Body of pancreas (tissue), 4 donors: ENCODE measurements around the gene TMEM30B. TPM values are rescaled to one million over a fixed set of nuclear protein-coding genes. Genes with fewer than 3 reads are reported as not detected.

Experiments used
- ATAC-seq: fragments of 150-250 bp; one replicate; pipeline ENCODE4 v1.9.1; 2016
- DNase-seq, 4 donors: peaks; one replicate each; pipeline ENCODE4 v3.0.0-alpha.2; 2019
- H3K27ac ChIP-seq, 4 donors: fragments of 200-600 bp; sonication (generic); 1 replicate in 3 of 4; 2 replicates in 1 of 4; pipeline versions ENCODE4 v1.5.1 to v1.6.1; 2016 to 2019; ENCODE audit warnings: mild to moderate bottlenecking in 1 of 4, mixed read lengths in 1 of 4, moderate library complexity in 1 of 4
- H3K27me3 ChIP-seq, 2 donors: fragments of 200-600 bp; sonication (generic); one replicate each; pipeline ENCODE4 v1.6.0; 2016; ENCODE audit warnings: mild to moderate bottlenecking in 1 of 2
- H3K36me3 ChIP-seq, 2 donors: fragments of 200-600 bp; sonication (generic); replicated peaks in 1 of 2; 2 replicates each; pipeline ENCODE4 v1.5.1; 2016; ENCODE audit warnings: low read depth in 2 of 2; ENCODE audit not compliant: insufficient read depth in 1 of 2
- H3K4me1 ChIP-seq: fragments of 200-600 bp; sonication (generic); one replicate; pipeline ENCODE4 v1.6.0; 2016
- H3K4me3 ChIP-seq, 2 donors: fragments of 200-600 bp; sonication (generic); 1 replicate in 1 of 2; 2 replicates in 1 of 2; pipeline ENCODE4 v1.5.1; 2016 to 2019
- H3K9me3 ChIP-seq, 3 donors: fragments of 200-600 bp; sonication (generic); 1 replicate in 2 of 3; 2 replicates in 1 of 3; pipeline ENCODE4 v1.5.1; 2016
- POLR2A ChIP-seq, 3 donors: fragments of 450-650 bp; IDR thresholded peaks; one replicate each; pipeline ENCODE4 v1.6.1; 2016; ENCODE audit warnings: antibody characterized with exemption in 3 of 3, mild to moderate bottlenecking in 2 of 3
- WGBS, 2 donors: methylation state at CpG; one replicate each; pipeline ENCODE4 v1.1.5; 2017; 5-methylcytosine and 5-hydroxymethylcytosine counted together
- intact Hi-C: fragments of 100-400 bp; cut with DNase I; formaldehyde crosslinking; loops from one replicate; pipeline ENCODE4 v1.15.1; 2023
- total RNA-seq, 2 donors: library from RNA; depleted of rRNA; stranded (reverse); fragments of >200 nt; gene quantifications; one replicate each; pipeline ENCODE4 v1.1.0, GENCODE V29; 2016
- TF ChIP-seq, protein P1 (sequence below), 7 experiments: fragments of 450-650 bp in 4 of 7; fragments of 200-600 bp in 3 of 7; sonication (generic) in 3 of 7; IDR thresholded peaks; one replicate each; pipeline ENCODE4 v1.5.1; 2016 to 2019; ENCODE audit warnings: antibody characterized with exemption in 7 of 7

TMEM30B gene
- total RNA-seq, 2 donors from 2014 or later = 14.5 to 30.4 TPM

DNA sequence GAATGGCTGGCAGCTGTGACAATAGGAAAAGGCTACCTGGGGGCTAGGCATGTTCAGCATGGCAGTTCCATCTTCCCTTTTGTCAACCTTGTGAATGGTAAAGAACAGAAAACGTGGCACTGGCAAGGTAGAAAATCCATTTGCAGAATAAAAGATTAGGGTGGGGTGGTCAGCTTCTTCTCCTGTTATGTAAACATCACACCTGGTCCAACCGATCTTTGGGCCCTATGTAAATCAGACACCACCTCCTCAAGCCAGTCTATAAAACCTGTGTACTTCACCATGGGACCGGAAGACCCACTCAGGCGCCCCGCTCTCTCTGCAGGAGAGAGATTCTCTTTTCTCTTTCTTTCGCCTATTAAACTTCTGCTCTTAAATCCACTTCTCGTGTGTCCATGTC, 19.6 kb upstream of the TMEM30B start:
- Histone ChIP-seq H3K4me1 (no peaks in the 10 kb centered on the region), H3K36me3 (no peaks in the 10 kb centered on the region), H3K9me3 (no peaks in the 10 kb centered on the region), H3K4me3 (no peak overlapping the region), H3K27ac (no peak overlapping the region), H3K27me3 (no peaks in the 10 kb centered on the region)
- intact Hi-C loops = no loop called here
- no peak for ATAC-seq
- no peak for DNase-seq
- WGBS, 2 donors = 84 to 91% methylated on average over 7 of the region's 7 CpGs
- TF ChIP-seq, protein P1, sequence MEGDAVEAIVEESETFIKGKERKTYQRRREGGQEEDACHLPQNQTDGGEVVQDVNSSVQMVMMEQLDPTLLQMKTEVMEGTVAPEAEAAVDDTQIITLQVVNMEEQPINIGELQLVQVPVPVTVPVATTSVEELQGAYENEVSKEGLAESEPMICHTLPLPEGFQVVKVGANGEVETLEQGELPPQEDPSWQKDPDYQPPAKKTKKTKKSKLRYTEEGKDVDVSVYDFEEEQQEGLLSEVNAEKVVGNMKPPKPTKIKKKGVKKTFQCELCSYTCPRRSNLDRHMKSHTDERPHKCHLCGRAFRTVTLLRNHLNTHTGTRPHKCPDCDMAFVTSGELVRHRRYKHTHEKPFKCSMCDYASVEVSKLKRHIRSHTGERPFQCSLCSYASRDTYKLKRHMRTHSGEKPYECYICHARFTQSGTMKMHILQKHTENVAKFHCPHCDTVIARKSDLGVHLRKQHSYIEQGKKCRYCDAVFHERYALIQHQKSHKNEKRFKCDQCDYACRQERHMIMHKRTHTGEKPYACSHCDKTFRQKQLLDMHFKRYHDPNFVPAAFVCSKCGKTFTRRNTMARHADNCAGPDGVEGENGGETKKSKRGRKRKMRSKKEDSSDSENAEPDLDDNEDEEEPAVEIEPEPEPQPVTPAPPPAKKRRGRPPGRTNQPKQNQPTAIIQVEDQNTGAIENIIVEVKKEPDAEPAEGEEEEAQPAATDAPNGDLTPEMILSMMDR (IDR thresholded peaks at IDR 0.05) = no peak
- no peak for TF ChIP-seq POLR2A (IDR thresholded peaks at IDR 0.05)

GRCh38 chr14:61300209-61300608, 19.1 kb upstream of the TMEM30B start:
- intact Hi-C loops = no loop called here
- H3K27me3 ChIP-seq = no peaks in the 10 kb centered on the region
- no peak overlapping the region for H3K27ac ChIP-seq
- ATAC-seq = no peak
- H3K4me1 ChIP-seq = no peaks in the 10 kb centered on the region
- H3K4me3 ChIP-seq = no peak overlapping the region
- TF ChIP-seq, protein P1 (IDR thresholded peaks at IDR 0.05) = no peak
- TF ChIP-seq POLR2A (IDR thresholded peaks at IDR 0.05) = no peak
- DNase-seq = no peak
- 30 to 43% methylated on average over 2 of the region's 2 CpGs for WGBS, 2 donors
- H3K36me3 ChIP-seq = no peaks in the 10 kb centered on the region
- H3K9me3 ChIP-seq = no peaks in the 10 kb centered on the region

GRCh38 chr14:61298824-61299223, 17.7 kb upstream of the TMEM30B start:
- WGBS, 2 donors = 56 to 66% methylated on average over 3 of the region's 3 CpGs
- Histone ChIP-seq H3K27me3 (no peaks in the 10 kb centered on the region), H3K4me1 (no peaks in the 10 kb centered on the region), H3K4me3 (no peak overlapping the region), H3K27ac (no peak overlapping the region), H3K36me3 (no peaks in the 10 kb centered on the region), H3K9me3 (no peaks in the 10 kb centered on the region)
- DNase-seq (no peak), ATAC-seq (no peak)
- TF ChIP-seq POLR2A (IDR thresholded peaks at IDR 0.05) = no peak
- TF ChIP-seq, protein P1 (IDR thresholded peaks at IDR 0.05) = no peak
- intact Hi-C loops = no loop called here

DNA sequence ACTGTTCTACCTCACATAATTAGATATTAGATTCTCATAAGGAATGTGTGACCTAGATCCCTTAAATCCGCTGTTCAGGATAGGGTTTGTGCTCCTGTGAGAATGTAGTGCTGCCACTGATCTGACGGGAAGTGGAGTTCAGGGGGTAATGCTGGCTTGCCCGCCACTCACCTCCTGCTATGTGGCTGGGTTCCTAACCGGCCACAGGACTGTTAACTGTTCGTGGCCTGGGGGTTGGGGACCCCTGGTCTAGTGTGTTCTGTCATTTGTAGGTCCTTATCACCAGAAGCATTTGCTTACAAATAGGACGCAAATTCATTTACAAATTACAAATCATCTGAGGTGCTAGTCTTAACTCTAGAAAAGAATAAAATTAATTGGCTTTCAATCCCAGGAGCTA, 16.4 kb upstream of the TMEM30B start:
- DNase-seq = no peak
- H3K36me3 ChIP-seq = no peaks in the 10 kb centered on the region
- WGBS, 2 donors = 63 to 70% methylated on average over 6 of the region's 6 CpGs
- no peak overlapping the region for H3K4me3 ChIP-seq
- no peak overlapping the region for H3K27ac ChIP-seq
- intact Hi-C loops = no loop called here
- no peaks in the 10 kb centered on the region for H3K27me3 ChIP-seq
- TF ChIP-seq, protein P1 (IDR thresholded peaks at IDR 0.05) = no peak
- no peak for TF ChIP-seq POLR2A (IDR thresholded peaks at IDR 0.05)
- H3K9me3 ChIP-seq = no peaks in the 10 kb centered on the region
- no peaks in the 10 kb centered on the region for H3K4me1 ChIP-seq
- no peak for ATAC-seq

DNA sequence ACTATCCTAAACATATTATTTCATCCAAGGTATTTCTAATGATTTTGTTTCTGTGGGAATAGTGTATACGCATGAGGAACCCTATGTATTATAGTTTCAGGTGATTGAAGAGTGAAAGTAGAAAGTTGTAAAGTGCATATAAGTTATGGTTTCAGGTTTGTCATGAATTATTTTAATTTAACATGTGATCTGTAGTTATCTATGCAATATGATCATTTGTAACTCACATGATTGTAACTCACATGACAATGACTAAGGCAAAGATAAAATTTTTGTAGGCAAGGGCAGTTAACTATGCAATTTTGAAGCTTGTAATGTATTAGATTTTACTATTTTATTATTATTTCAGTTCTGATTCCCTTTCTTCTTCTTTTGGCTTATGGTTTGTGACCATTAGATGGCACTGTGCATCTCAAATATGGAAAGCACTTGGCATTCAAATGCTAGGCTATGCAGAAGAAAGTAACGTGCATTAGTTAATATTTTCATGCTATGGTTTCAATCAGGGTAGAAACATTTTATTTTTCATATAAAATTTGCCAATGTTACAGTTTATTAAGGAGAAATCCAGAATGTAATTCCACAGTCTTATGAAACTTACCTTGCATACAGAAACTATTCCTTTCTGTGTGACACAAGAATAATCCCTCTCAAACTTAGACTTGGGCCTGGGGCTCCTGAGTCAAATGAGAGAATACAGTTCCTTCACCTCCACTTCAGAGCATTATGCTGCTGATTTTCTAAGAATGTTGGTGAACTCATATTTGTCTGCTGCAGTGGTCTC, 15.8 kb upstream of the TMEM30B start:
- intact Hi-C loops = no loop called here
- no peak for ATAC-seq
- peak in 1 of 4 donors; percentile 9 for DNase-seq

More for the DNA sequence above, 15.8 kb upstream of the TMEM30B start:
- no peaks in the 10 kb centered on the region for H3K36me3 ChIP-seq
- TF ChIP-seq, protein P1 (IDR thresholded peaks at IDR 0.05) = peak in 6 of 7 experiments; percentile 56 to 65 (median 60)
- no peak for TF ChIP-seq POLR2A (IDR thresholded peaks at IDR 0.05)
- H3K27me3 ChIP-seq = no peaks in the 10 kb centered on the region
- 24 to 28% methylated on average over 2 of the region's 2 CpGs for WGBS, 2 donors
- no peaks in the 10 kb centered on the region for H3K4me1 ChIP-seq
- no peak overlapping the region for H3K27ac ChIP-seq
- no peak overlapping the region for H3K4me3 ChIP-seq
- H3K9me3 ChIP-seq = no peaks in the 10 kb centered on the region
